HG02571 (cell line): ENCODE data around the gene FAM156A.
"Not testable (repeated sequence)": the region's sequence is repeated elsewhere in the genome, so short reads cannot be mapped to it uniquely, and the experiment has no call there.

Experiments used
- ATAC-seq: cut with Tn5 transposase; IDR thresholded peaks from one replicate; pipeline ENCODE4 v1.9.1; 2021; ENCODE audit warnings: mild to moderate bottlenecking, moderate library complexity; ENCODE audit not compliant: unreplicated experiment

The FAM156A gene

DNA sequence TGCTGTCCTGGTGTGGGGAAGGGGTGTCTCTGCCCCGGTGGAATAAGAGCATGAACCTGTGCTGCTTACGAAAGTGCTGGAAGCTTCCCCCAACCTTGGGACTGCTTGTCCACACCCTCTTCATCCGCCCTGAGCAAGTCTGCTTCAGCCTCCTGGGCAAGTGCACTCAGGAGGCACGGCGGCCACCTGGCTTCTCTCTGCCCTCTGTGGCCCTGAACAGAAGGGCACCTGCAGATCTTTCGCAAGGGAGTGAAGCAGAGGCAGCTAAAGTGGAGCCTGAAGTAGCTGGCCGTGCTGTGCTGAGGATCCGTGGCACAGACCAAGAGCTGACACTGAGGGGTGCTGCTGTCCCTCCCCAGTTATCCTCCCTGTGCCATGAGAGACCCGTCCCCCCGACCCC is 9.6 kb upstream of the FAM156A start:
- not testable (repeated sequence) for ATAC-seq

DNA sequence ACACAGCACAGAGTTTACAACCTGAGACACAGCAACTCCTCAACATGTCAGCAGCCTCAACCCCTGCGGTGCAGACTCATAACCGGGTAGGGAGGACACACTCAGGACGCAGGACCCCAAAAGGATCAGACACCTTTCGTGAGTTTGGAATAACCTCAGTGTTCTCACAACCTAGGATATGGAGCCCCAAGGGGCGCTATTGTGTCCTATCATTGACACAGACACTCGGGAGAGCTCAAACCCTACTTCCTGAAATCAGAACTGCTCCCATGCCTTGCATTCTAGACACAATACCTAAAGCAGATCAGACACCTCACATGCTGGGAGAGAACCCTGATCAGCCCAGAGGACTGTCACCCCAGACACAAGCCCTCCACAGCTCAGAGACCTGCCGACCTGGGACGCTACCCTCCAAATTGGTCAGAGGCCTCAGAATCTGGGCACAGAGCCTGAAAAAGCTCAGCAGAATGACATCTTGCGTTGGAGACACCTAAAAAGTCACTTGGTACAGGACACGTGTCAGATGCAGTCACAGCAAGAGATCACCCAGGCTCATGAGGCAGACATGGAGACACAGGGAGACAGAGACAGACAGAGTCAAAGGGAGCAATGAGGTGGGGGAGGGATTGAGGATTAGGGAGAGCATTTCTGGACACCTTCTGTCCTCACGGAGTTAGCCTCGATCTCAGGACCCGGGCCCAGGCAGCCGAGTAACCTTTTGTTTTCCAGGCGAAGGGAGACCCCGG is 8.8 kb upstream of the FAM156A start:
- ATAC-seq, result not testable (repeated sequence)

DNA sequence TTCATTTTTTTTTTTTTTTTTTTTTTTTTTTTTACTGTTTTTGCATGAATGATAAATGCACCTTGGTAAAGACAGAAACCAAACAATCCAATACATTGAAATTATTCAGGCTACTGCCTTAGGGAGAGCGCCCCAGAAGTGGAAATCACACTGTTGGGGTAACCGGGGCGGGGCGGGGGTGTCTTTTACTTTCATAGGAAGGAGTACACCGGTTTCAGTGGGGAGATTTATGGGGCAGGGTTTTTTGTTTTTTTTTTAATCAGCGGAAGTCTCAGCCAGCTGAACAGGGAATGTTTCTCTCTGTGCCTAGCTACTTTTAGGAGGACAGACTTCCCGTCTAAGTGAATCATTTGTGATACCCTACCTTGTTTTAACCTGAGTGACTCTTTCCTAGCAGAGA is 643 bp upstream of the FAM156A start:
- ATAC-seq, result peak; percentile 15

DNA sequence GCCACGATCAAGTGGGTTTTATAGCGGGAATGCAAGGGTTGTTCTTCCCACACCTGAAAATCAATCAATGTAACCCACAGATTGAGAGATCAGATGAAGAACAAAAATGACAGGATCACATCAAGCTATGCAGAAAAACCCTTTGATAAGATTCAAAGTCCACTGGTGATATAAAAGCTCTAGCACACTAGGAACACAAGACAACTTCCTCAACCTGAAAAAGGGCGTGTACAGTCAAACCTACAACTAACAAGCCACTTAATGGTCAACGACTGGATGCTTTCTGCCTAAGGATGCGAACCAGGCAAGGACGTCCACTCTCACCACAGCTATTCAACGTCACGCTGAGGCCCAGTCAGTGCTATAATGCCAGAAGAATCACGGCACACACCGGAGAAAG is 8.4 kb downstream of the FAM156A start:
- not testable (repeated sequence) for ATAC-seq

DNA sequence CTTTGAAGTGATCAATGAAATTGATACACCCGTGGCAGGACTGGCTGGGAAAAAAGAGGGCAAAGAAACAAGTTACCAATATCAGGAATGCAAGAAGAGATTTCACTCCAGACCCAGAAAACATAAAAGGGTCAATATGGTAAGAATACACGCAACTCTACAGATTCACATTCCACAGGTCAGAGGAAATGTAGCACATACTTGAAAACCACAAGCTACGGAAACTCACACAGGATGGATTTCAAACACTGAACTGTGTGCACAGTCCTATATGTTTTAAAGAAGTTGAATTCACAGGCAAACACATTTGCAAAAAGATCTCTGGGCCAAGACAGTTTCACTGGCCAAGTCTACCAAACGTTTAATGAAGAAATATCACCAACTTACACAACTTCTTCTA is 9.0 kb downstream of the FAM156A start:
- not testable (repeated sequence) for ATAC-seq

DNA sequence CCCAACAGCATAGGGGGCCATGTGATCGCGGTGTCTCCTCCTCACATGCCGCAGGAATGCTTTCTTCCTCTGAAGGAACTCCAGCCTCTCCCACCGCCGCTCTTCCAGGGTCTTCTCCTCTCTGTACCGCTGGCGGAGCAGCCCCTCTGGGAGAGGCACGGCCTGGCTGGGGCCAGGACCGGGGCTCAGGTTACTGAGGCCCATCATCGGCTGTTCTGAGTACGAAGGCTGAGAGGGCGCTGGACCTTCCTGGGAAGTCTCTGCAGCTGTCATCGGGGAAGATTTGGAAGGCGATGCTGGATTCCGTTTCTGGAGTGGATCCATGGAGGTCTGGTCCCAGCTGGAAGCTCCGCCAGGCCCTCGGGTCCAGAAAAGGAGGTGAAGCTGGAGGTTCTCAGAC is 10.1 kb downstream of the FAM156A start:
- not testable (repeated sequence) for ATAC-seq

DNA sequence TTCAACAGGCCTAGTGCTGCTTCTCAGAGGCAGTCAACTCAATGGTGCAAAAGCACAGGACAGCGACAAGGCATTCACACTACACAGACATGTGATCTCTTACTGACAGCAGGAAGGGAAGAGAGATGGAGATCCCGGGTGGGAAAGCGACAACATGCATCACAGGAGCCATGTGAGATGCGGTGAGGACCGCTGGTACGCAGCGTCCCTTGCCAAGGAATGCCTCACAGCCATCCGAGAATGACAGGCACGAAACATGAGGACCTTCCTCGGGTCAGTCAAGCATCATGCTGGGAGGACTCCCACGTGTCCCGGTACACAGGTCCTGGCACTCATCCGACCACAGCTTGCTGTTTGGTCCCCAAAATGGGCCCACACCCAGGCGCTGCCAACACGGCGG is 10.8 kb downstream of the FAM156A start:
- ATAC-seq, result not testable (repeated sequence)

DNA sequence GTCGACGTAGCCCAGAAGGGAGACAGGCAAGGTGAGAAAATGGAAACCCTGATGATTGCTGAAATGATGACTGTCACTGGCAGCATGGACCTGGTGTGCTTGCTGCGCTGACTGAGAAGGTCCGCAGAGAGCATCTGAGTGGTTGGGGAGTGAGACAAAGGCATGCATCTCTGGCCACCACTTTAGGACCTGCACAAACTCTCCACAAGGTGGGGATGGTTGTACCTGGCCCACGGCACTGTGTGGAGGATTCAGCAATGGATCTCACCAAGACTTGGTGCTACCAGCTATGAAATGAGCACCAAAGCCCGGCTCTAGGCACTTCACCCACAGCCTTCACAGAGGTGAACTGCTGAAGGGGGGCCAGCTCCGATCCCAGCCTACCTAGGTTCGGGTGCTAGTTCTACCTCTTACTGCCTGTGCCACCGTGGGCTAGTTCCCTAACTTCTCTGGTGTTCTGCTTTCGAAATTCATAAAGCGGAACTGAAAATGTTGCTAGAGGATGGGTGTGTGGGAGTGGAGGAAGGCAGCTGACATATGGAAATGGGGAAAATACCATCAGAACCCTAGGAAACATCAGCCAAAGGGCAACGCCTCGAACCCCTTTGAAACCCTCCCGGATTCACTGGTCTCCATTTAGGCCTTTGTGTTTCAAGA is 12.4 kb downstream of the FAM156A start:
- ATAC-seq, result not testable (repeated sequence)

DNA sequence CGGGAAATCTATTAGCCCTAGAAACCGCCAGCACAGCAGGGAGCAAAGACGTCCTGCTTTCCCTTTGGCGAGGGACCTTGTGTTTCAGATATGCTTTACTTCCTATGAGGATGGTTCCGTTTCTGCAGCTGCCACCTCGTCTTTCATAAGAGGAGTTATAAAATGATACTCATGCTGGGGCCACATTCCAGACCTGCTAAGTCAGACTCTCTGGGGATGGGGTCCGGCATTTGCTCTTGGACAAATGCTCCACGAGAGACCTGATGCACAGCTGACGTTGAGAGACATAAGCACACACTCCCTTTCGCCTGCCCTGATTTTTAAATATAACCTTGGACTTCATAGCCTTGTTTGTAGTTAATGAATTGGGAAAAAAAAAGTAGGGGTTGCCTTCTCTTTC is 16.6 kb downstream of the FAM156A start:
- not testable (repeated sequence) for ATAC-seq

DNA sequence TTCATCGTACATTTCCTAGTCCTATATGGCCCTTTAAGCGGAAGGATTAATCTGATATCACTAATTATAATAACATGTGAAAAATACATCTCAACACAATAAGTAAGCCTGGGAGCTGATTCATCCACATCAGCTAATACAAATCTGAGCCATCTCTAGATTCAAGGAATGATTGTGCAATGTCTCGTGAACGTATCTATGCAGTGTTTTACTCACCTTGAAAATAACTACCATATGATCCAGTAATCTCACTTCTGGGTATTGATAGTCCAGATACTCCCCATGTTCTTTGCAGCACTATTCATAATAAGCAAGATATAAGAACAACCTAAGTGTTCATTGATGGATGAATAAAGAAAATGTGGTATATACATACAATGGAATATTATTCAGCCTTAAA is 17.6 kb downstream of the FAM156A start:
- not testable (repeated sequence) for ATAC-seq

DNA sequence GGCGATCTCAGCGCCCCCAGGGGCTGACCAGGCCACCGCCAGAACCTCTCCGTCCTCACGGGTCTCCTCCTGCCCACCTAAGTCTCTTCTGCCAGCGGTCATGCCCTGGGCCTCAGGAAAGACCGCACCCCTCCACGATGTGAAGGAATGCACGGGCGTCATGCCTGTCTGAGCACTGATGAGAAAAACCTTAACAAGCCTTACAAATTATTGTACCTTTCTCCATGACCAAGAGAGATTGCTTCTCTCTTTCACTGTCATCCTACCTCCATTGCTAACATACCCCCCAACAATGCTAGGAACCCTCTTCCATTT is 22.9 kb downstream of the FAM156A start:
- ATAC-seq, result not testable (repeated sequence)

DNA sequence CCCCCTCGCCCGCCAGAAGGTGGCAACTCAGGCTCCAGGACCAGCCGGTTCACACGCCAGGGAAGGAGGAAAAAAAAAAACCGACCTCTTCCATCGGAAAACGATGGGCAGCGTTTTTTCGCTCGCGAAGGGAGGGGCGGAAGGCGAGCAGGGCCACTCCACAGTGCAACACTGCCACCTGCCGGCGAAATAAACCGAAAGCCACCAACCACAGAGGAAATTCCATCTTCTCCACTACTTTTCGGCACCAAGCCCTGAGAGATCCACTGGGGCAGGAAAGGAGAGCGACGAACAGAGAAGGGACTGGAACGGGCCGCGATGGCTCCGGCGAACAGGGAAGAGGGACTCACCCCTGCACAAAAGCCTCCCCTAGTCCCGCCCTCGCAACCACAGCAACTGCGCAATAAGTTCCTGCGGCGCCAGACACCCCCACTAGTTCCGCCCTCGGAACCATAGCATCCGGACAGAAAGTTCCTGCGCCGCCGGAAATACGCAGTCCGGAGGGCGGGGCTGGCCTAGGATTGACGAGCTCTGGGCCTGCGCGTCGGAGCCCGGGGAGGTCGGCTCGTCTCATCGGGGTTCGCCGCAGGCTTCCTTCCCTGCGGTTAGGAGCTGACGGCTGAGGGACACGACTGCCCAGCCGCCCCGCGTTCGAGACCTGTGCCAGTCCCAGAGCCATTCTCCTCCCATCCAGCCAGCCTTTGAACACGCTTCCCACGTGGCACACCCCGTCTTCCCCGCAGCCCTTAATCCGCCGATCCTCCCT is 23.4 kb downstream of the FAM156A start:
- ATAC-seq, result peak; percentile 96

DNA sequence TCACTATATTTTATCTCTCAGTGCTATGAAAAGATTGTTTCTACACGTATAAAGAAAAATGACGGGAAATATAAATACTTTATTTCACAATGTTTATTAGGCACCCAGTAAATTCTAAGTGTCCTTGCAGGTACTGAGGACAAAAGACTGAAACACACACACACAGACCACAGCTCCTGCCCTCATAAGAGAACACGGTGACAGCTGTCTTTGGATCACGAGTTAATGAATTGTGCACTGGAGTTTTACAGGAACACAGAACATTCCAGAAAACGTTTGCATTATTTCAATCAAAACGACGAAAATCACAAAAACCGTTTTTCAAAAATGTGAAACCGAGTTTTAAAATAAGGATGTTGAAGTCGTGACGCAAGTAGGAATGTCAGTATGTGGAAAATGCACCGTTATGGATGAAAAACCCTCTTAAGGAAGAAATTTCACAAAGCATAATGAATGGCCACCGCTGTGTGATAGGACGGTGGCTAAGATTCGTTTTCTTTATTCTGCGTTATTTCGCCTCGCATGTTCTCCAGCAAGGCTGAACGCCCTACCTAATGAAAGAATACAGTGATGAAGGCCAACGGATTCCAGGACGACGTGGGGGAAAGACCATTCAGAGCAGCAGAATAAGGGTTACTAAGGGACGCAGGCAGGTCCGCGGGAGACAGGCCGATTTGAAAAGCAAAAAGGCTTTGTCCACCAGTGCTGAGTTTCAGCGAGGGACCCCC is 24.2 kb downstream of the FAM156A start:
- ATAC-seq, result no peak

DNA sequence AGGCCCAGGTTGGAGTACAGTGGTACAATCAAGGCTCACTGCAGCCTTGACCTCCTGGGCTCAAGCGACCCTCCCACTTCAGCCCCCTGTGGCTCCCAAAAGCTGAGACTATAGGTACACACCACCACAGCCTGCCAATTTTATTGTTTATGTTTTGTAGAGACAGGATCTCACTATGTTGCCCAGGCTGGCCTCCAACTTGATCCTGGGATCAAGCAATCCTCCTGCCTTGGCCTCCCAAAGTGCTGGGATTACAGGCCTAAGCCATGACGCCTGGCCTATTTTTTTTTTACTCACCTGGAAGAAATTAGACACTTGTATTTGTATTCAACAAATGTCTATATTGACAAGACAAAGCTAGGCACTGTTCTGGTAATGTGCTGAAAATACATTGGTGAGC is 25.1 kb downstream of the FAM156A start:
- ATAC-seq, result no peak

DNA sequence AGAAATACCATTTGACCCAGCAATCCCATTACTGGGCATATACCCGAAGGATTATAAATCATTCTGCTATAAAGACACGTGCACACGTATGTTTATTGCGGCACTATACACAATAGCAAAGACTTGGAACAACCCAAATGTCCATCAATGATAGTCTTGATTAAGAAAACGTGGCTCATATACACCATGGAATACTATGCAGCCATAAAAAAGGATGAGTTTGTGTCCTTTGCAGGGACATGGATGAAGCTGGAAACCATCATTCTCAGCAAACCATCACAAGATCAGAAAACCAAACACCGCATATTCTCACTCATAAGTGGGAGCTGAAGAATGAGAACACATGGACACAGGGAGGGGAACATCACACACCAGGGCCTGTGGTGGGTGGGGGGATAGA is 28.1 kb downstream of the FAM156A start:
- not testable (repeated sequence) for ATAC-seq

DNA sequence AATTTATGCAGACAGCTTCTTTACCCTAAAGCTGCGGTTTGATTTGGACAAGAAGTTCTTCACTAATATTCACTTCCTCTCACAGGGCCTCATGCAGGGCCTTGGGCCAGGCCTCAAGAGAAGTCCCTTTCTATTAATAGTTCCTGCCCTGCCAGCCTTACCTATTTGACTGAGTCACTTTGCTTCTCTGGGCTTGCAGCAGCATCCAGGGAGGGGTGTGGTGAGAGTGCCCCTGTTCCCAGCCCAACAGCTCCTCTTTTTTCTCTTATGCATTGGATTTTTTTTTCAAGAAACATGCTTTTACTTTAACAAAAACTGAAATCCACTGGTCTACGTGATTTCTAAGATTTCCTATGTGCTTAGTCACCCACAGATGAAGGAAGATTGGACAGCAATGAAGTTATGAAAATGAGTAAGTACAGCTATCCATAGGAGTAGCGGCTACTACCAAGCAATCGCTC is 34.5 kb downstream of the FAM156A start:
- no peak for ATAC-seq

DNA sequence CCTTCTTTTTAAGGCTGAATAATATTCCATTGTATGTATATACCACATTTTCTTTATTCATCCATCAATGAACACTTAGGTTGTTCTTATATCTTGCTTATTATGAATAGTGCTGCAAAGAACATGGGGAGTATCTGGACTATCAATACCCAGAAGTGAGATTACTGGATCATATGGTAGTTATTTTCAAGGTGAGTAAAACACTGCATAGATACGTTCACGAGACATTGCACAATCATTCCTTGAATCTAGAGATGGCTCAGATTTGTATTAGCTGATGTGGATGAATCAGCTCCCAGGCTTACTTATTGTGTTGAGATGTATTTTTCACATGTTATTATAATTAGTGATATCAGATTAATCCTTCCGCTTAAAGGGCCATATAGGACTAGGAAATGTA is 43.6 kb downstream of the FAM156A start:
- ATAC-seq, result not testable (repeated sequence)

DNA sequence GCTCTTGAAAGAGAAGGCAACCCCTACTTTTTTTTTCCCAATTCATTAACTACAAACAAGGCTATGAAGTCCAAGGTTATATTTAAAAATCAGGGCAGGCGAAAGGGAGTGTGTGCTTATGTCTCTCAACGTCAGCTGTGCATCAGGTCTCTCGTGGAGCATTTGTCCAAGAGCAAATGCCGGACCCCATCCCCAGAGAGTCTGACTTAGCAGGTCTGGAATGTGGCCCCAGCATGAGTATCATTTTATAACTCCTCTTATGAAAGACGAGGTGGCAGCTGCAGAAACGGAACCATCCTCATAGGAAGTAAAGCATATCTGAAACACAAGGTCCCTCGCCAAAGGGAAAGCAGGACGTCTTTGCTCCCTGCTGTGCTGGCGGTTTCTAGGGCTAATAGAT is 44.6 kb downstream of the FAM156A start:
- ATAC-seq, result not testable (repeated sequence)

DNA sequence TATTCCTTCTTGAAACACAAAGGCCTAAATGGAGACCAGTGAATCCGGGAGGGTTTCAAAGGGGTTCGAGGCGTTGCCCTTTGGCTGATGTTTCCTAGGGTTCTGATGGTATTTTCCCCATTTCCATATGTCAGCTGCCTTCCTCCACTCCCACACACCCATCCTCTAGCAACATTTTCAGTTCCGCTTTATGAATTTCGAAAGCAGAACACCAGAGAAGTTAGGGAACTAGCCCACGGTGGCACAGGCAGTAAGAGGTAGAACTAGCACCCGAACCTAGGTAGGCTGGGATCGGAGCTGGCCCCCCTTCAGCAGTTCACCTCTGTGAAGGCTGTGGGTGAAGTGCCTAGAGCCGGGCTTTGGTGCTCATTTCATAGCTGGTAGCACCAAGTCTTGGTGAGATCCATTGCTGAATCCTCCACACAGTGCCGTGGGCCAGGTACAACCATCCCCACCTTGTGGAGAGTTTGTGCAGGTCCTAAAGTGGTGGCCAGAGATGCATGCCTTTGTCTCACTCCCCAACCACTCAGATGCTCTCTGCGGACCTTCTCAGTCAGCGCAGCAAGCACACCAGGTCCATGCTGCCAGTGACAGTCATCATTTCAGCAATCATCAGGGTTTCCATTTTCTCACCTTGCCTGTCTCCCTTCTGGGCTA is 48.9 kb downstream of the FAM156A start:
- ATAC-seq, result not testable (repeated sequence)

DNA sequence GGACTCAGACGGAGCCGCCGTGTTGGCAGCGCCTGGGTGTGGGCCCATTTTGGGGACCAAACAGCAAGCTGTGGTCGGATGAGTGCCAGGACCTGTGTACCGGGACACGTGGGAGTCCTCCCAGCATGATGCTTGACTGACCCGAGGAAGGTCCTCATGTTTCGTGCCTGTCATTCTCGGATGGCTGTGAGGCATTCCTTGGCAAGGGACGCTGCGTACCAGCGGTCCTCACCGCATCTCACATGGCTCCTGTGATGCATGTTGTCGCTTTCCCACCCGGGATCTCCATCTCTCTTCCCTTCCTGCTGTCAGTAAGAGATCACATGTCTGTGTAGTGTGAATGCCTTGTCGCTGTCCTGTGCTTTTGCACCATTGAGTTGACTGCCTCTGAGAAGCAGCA is 50.4 kb downstream of the FAM156A start:
- not testable (repeated sequence) for ATAC-seq

DNA sequence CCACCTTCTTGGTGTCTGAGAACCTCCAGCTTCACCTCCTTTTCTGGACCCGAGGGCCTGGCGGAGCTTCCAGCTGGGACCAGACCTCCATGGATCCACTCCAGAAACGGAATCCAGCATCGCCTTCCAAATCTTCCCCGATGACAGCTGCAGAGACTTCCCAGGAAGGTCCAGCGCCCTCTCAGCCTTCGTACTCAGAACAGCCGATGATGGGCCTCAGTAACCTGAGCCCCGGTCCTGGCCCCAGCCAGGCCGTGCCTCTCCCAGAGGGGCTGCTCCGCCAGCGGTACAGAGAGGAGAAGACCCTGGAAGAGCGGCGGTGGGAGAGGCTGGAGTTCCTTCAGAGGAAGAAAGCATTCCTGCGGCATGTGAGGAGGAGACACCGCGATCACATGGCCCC is 51.2 kb downstream of the FAM156A start:
- ATAC-seq, result not testable (repeated sequence)
